Stomach smooth muscle (tissue), 2 donors: ENCODE measurements around the gene PIAS1.
"Not testable (repeated sequence)": the region's sequence is repeated elsewhere in the genome, so short reads cannot be mapped to it uniquely, and the experiment has no call there.

Experiments used
- H3K27ac ChIP-seq: one replicate; pipeline ENCODE4 v1.7.0; 2013; ENCODE audit warnings: mild to moderate bottlenecking, low read length, inconsistent platforms
- H3K27me3 ChIP-seq, 2 donors: one replicate each; pipeline ENCODE4 v1.7.0; 2013; ENCODE audit warnings: low read length in 2 of 2; ENCODE audit not compliant: insufficient read depth in 2 of 2, control insufficient read depth in 1 of 2
- H3K36me3 ChIP-seq, 2 donors: one replicate each; pipeline ENCODE4 v1.7.0; 2013; ENCODE audit warnings: low read length in 2 of 2; ENCODE audit not compliant: control insufficient read depth in 2 of 2, insufficient read depth in 2 of 2
- H3K4me1 ChIP-seq: one replicate; pipeline ENCODE4 v1.7.0; 2013; ENCODE audit warnings: low read length; ENCODE audit not compliant: control insufficient read depth, insufficient read depth
- H3K4me3 ChIP-seq, 2 donors: one replicate each; pipeline ENCODE4 v1.7.0; 2013; ENCODE audit warnings: low read length in 2 of 2
- H3K9ac ChIP-seq, 2 donors: one replicate each; pipeline ENCODE4 v1.7.0; 2013; ENCODE audit warnings: low read length in 2 of 2, mild to moderate bottlenecking in 1 of 2
- H3K9me3 ChIP-seq, 2 donors: one replicate each; pipeline ENCODE4 v1.7.0; 2013; ENCODE audit warnings: low read length in 2 of 2; ENCODE audit not compliant: control insufficient read depth in 2 of 2
- donor health status: healthy.
- donor health status: Pancreatic carcinoma.

PIAS1 gene

DNA sequence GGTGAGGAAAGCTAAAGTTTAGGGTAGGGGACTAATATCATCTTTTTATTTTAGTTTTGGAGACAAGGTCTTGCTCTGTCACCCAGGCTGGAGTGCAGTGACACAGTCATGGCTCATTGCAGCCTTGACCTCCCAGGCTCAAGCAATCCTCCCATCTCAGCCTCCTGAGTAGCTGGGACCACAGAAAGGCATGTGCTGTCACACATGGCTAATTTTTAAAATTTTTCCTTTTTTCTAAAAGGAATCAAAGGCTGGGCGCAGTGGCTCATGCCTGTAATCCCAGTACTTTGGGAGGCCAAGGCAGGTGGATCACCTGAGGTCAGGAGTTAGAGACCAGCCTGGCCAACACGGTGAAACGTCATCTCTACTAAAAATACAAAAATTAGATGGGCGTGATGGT is 171.3 kb downstream of the PIAS1 start:
- H3K4me3 ChIP-seq, H3K9ac ChIP-seq, H3K27ac ChIP-seq, H3K9me3 ChIP-seq, H3K36me3 ChIP-seq, H3K27me3 ChIP-seq: not testable (repeated sequence)
- peaks cover 20% of the 10 kb centered on the region for H3K4me1 ChIP-seq

DNA sequence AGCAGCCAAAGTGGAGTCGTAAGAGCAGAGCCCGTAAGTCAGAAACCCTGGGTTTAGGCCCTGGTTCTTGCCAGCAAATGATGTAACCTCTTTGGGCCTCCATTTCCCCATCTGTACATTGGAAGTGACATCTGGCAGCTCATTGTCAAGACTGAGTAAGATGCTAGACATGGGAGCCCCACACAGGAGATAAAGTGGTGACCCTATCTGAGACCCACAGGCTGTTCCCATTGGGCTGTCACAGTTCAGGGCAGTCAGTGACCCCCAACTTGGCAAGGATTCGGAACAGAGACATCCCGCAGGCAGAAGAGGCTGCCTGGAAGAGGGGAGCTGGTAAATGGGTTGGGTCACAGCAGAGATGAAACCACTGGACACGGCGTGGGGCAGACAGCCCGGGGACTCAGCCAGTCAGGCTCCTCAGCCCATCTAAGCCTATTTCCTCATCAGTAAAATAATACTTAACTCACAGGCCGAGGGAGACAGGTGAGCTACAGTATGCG is 173.6 kb downstream of the PIAS1 start:
- Histone ChIP-seq H3K27ac (no peak overlapping the region), H3K36me3 (no peaks in the 10 kb centered on the region), H3K9me3 (no peaks in the 10 kb centered on the region), H3K4me3 (peak overlapping the region in 1 of 2 donors; percentile 84), H3K4me1 (peaks cover 22% of the 10 kb centered on the region), H3K27me3 (no peaks in the 10 kb centered on the region), H3K9ac (no peak overlapping the region)

DNA sequence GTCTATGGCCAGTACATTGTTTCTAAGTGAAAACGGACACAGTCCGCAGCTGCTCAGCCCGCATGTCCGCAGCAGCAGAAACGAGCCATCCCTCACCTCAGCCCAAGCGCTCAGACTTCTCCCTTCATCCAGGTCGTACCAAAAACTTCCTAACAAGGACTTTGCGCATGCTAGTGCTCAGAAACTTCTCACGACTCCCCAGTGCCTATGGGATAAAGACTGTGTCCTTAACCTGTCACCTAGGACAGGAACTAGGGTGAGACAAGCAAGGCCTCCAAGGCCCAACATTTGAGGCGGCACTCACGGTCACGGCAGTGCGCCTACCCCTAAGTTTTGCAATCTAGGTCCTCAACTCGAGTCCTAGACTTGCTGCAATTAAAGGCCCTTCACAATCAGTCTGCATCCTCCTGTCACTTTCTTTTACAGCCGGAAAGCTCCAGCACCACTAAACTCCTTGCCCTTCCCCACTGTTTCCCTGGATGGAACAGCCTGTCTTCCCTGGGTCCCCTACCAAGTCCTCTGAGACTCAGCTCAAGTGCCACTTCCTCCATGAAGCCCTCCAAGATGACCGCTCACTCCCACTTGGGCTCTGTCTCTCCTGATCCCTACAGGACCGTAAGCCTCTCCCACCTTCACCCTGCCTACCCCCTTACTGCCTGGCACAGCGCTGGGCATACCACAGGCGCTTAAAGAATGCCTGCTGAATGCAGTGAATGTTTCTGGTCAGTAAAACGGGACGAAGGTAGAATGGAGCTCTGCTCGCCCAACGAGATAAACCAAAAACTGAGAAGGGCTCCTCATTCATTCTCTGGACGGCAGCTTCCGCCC is 174.2 kb downstream of the PIAS1 start:
- H3K36me3 ChIP-seq = no peaks in the 10 kb centered on the region
- H3K4me3 ChIP-seq = peak overlapping the region; percentile 83 to 84
- H3K9me3 ChIP-seq = no peaks in the 10 kb centered on the region
- H3K27me3 ChIP-seq = no peaks in the 10 kb centered on the region
- peaks cover 22% of the 10 kb centered on the region for H3K4me1 ChIP-seq
- peak overlapping the region; percentile 64 to 76 for H3K9ac ChIP-seq
- no peak overlapping the region for H3K27ac ChIP-seq

DNA sequence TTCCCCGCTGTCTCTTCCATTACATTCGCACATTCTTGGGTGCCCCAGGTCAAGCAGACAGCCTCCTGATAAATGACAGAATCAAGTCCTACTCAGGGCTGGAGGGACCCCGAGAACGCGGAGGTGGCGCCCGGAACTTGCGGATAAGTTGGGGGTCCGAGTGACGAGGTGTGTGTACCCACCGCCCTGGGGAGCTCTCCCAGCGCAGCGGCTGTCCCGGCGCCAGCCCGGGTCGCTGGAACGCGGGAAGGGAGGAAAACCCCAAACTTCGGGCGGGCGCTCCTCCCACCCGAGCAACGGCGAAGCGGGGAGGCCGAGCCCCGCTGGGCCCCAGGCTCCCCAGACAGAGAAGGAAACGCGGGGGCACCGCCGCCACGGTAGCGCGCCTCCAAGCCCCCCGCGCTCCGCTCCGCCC is 174.9 kb downstream of the PIAS1 start:
- H3K4me1 ChIP-seq = peaks cover 22% of the 10 kb centered on the region
- peak overlapping the region; percentile 18 for H3K27ac ChIP-seq
- H3K9ac ChIP-seq = peak overlapping the region; percentile 64 to 76
- no peaks in the 10 kb centered on the region for H3K9me3 ChIP-seq
- no peaks in the 10 kb centered on the region for H3K36me3 ChIP-seq
- H3K4me3 ChIP-seq = peak overlapping the region; percentile 83 to 84
- H3K27me3 ChIP-seq = no peaks in the 10 kb centered on the region

DNA sequence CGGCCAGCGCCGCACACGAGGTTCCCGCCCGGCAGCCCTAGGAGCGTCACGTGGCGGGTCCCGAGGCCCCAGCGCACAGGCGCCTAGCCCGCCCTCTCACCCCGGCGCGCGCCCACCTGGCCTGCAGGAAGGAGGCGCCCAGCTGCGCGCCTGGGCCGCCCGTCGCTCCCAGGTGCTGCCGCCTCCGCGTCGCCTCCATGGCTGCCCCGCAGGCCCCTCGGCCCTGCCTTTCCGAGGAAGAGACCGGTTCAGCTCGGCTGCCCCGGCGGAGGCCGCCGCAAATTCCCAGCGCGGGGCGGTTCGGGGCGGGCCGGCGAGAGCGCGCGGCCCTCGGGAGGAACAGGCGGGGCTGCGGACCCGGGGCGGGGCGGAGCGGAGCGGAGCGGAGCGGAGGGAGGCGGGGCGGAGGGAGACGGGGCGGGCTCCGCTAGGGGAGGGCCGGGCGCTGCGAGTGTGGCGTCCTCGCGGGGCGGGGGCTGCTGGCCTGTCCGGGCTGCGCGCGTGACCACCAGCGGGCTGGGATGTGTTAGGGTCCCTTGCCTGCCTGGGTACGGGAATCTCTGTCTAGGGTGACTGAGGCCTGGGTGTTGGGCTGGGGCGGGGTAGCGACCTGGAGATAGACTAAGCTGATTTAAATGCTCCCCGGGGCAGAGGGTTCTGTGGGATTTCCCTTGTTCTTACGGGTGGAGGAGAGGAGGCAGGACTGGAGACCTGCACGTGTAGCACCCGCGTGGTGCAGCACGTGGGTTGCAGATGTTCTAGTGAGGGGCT is 175.5 kb downstream of the PIAS1 start, which contains the start of gene CLN6:
Gene CLN6 (minus strand): TSS at position 343 of the 771 bp plus-strand sequence. CDS start 144 bp downstream, at position 199.
- H3K36me3 ChIP-seq = no peaks in the 10 kb centered on the region
- H3K9me3 ChIP-seq = no peaks in the 10 kb centered on the region
- H3K9ac ChIP-seq = peak within 1 kb of the TSS; percentile 64 to 76
- H3K4me3 ChIP-seq = peak within 1 kb of the TSS; percentile 83 to 84
- peak within 1 kb of the TSS; percentile 18 for H3K27ac ChIP-seq
- H3K27me3 ChIP-seq = no peaks in the 10 kb centered on the region
- H3K4me1 ChIP-seq = peaks cover 22% of the 10 kb centered on the region

DNA sequence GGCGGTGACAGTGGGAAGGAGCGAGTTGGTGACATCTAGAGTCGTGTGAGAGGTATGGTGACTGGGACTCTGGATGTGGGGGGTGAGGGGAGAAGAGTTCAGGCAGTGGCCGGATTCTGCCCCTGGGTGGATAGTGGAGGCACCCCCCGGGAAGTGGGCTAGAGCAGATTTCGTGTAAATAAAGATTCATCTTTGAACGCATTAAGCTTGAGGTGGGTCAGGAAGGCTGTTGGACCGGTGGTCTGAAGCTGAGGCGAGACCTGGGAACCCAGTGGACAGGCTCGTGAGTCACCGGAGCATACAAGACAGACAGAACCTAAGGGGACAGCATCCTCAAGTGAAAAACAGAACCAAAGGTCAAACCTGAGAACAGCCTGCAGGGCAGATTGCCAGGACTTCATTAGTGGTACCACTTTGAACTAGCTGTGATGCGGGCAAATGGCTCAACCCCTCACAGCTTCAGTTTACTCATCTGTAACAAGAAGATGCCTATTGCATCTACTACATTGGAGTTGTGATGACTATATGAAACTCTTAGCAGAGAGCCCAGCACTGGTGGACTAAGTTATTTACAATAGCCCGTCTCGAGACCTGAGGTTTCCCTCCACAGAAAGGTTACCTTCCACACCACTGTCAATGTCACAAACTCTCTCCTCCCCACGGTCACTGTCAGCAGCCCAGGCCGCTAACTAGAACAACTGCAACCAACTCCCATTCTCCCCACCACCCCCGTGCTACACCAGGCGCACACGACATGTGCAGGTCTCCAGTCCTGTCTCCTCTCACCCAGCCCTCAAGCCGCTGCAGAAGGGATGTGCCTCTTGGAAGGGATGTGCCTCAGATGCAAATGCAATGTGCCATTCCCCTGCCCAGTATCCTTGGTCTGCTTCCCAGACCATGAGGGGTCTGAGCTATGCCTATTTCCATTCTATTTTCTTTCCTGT is 176.3 kb downstream of the PIAS1 start:
- Histone ChIP-seq H3K27ac (peak overlapping the region; percentile 18), H3K4me3 (peak overlapping the region; percentile 83 to 84), H3K9me3 (no peaks in the 10 kb centered on the region), H3K4me1 (peaks cover 22% of the 10 kb centered on the region), H3K9ac (peak overlapping the region; percentile 42 to 55), H3K27me3 (no peaks in the 10 kb centered on the region), H3K36me3 (no peaks in the 10 kb centered on the region)

DNA sequence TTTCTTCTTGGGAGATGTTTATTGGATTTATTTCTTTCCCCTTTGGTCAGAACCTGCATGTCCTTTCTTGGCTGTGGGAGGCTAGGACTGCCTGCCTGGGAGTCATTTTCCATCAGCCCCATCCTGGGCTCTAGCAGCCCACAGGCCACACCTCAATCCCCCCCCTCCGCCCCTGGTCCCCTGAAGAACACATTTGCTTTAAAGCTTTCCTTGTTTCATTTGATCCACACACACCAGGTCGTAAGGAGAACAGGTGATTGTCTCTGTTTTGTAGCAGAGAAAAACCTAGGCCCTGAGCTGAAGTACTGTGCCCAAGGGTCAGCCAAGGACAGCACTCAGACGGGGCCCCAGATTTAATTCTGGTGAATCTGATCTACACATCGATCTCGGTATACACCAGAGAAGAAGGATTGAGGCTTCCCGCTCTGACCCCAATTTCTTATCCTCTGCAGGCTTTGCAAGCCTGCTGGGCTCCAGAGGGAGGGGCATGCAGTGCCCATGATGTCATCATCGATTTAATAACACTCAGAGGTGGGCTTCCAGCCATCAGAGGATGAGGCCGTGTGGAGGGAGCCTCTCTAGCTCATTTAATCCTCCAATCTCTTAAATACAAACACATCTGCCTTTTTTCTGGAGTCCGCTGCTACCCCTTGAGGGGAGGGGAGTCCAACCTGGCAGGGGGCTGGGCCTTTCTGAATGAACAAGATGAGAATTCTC is 177.1 kb downstream of the PIAS1 start:
- Histone ChIP-seq H3K4me3 (no peak overlapping the region), H3K27me3 (no peaks in the 10 kb centered on the region), H3K27ac (no peak overlapping the region), H3K9me3 (no peaks in the 10 kb centered on the region), H3K9ac (no peak overlapping the region), H3K36me3 (no peaks in the 10 kb centered on the region), H3K4me1 (peaks cover 22% of the 10 kb centered on the region)

DNA sequence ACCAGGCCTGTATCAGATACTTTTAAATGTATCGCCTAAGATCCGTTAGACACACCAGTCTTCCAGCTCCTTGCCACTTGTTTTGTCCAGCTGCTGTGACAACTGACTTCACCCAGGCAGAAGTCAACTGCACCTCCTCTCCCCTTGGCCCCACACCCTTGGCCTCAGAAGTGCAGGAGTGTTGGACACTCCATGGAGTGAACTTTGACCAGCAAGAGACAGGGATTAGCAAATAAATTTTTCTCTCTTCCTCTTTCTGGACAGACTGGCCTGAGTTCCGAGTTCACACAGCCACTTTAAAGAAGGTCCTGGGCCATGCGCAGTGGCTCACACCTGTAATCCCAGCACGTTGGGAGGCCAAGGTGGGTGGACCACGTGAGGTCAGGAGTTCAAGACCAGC is 178.3 kb downstream of the PIAS1 start:
- Histone ChIP-seq H3K9me3 (no peaks in the 10 kb centered on the region), H3K27me3 (no peaks in the 10 kb centered on the region), H3K27ac (no peak overlapping the region), H3K4me1 (peaks cover 22% of the 10 kb centered on the region), H3K4me3 (no peak overlapping the region), H3K36me3 (no peaks in the 10 kb centered on the region), H3K9ac (no peak overlapping the region)

DNA sequence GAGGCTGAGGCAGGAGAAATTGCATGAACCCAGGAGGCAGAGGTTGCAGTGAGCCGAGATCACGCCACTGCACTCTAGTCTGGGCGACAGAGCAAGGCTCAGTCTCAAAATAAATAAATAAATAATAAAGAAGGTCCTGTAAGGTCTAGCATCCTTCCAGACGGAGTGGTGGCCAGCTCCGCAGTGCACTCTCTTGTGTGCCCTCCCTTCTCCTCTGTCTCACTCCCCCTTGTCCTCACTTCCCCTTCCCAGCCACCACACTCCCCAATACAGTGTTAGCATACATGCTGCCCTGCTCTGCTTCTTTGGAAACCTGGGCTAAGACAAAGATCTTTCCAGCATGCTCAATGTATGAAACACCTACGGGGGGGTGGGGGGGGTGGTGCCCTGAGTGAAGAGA is 178.8 kb downstream of the PIAS1 start:
- Histone ChIP-seq H3K9me3 (no peaks in the 10 kb centered on the region), H3K9ac (no peak overlapping the region), H3K4me1 (peaks cover 17% of the 10 kb centered on the region), H3K27ac (no peak overlapping the region), H3K36me3 (no peaks in the 10 kb centered on the region), H3K4me3 (no peak overlapping the region), H3K27me3 (no peaks in the 10 kb centered on the region)
